Vagina (tissue), 2 donors: ENCODE results near the gene TTC23.

Experiments
- POLR2A ChIP-seq, 2 donors: fragments of 450-650 bp; IDR thresholded peaks; one replicate each; pipeline ENCODE4 v1.6.1; 2017; ENCODE audit warnings: antibody characterized with exemption in 2 of 2, mild to moderate bottlenecking in 2 of 2, moderate library complexity in 2 of 2
- TF ChIP-seq, protein P1 (sequence below), 3 experiments: fragments of 450-650 bp in 2 of 3; fragments of 200-600 bp in 1 of 3; sonication (generic) in 1 of 3; IDR thresholded peaks; one replicate each; pipeline ENCODE4 v1.5.1; 2017 to 2019; ENCODE audit warnings: antibody characterized with exemption in 3 of 3, mild to moderate bottlenecking in 2 of 3, moderate library complexity in 2 of 3

DNA sequence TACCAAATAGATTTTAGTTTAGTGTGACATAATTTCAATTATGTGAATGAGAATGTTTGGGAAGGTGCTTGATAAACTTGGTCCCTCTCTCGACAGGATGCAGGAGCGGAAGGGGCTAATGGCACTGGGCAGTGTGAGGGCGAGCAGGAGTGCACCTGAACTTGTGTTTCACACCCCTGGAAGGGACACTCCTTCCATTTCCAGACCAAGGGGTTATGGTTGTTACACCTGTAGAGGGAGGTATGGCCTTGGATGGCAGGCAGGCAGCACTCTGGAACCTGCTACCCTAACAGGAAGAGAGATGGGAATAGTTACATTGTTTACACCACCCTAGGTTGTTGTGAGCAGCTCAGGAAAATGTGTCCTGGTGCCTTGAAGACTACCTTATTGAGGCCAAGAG is 122.5 kb downstream of the TTC23 start:
- TF ChIP-seq POLR2A (IDR thresholded peaks at IDR 0.05), result no peak
- TF ChIP-seq, protein P1, sequence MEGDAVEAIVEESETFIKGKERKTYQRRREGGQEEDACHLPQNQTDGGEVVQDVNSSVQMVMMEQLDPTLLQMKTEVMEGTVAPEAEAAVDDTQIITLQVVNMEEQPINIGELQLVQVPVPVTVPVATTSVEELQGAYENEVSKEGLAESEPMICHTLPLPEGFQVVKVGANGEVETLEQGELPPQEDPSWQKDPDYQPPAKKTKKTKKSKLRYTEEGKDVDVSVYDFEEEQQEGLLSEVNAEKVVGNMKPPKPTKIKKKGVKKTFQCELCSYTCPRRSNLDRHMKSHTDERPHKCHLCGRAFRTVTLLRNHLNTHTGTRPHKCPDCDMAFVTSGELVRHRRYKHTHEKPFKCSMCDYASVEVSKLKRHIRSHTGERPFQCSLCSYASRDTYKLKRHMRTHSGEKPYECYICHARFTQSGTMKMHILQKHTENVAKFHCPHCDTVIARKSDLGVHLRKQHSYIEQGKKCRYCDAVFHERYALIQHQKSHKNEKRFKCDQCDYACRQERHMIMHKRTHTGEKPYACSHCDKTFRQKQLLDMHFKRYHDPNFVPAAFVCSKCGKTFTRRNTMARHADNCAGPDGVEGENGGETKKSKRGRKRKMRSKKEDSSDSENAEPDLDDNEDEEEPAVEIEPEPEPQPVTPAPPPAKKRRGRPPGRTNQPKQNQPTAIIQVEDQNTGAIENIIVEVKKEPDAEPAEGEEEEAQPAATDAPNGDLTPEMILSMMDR (IDR thresholded peaks at IDR 0.05), result no peak
